A549 (cell line): ENCODE measurements around the gene MAP1LC3A. TPM values are rescaled to one million over a fixed set of nuclear protein-coding genes. Genes with fewer than 3 reads are reported as not detected.

Source experiments
- ATAC-seq, 2 experiments: fragments of 200-7000 bp in 1 of 2; fragments of >200 bp in 1 of 2; cut with Nextera tagmentation in 1 of 2; cut with Tn5 transposase in 1 of 2; 3 replicates each; pipeline versions ENCODE4 v1.8.0 to v1.9.1; 2018 to 2020; ENCODE audit warnings: mild to moderate bottlenecking in 1 of 2, moderate library complexity in 1 of 2
- CTCF ChIA-PET: fragments of 300-600 bp; sonication (Branson Sonifier 250); formaldehyde crosslinking; extraction: SDS; loops from one replicate; lab custom pipeline; 2021; ENCODE audit warnings: antibody characterized with exemption, inconsistent platforms; lab: Yijun Ruan, JAX
- POLR2A ChIA-PET: fragments of 350-600 bp; formaldehyde crosslinking; extraction: SDS; loops from one replicate; lab custom pipeline; 2021; ENCODE audit warnings: antibody characterized with exemption, inconsistent platforms; lab: Yijun Ruan, JAX
- DNase-seq, 2 experiments: peaks; one replicate each; pipeline versions ENCODE4 v3.0.0 to v3.0.0-alpha.2; 2011 to 2016; ENCODE audit warnings: low read depth in 1 of 2, low spot score in 1 of 2
- FAIRE-seq: peaks from 2 replicates; lab custom pipeline; 2011; peaks lifted over from hg19 to GRCh38; lab: Jason Lieb, UNC
- H3K27ac ChIP-seq, 2 experiments: fragments of >200 bp; sonication (Bioruptor Twin); formaldehyde crosslinking; 3 replicates each; pipeline ENCODE4 v1.5.1; 2016 to 2017
- H3K4me1 ChIP-seq: fragments of >200 bp; sonication (Bioruptor Twin); formaldehyde crosslinking; 3 replicates; pipeline ENCODE4 v1.6.1; 2016
- H3K4me2 ChIP-seq: fragments of >200 bp; sonication (Bioruptor Twin); formaldehyde crosslinking; 3 replicates; pipeline ENCODE4 v1.6.1; 2016
- H3K4me3 ChIP-seq: fragments of >200 bp; sonication (Bioruptor Twin); formaldehyde crosslinking; 3 replicates; pipeline ENCODE4 v1.5.1; 2016
- H3K9me3 ChIP-seq: fragments of >200 bp; sonication (Bioruptor Twin); formaldehyde crosslinking; 3 replicates; pipeline ENCODE4 v1.6.1; 2016
- CHD2 ChIP-seq: fragments of 150-350 bp; IDR thresholded peaks from 2 replicates; pipeline ENCODE4 v1.6.1; 2014; ENCODE audit warnings: low read length; ENCODE audit not compliant: partially characterized antibody
- CHD4 ChIP-seq: fragments of 200-600 bp; sonication (generic); IDR thresholded peaks from 2 replicates; pipeline ENCODE4 v1.6.1; 2016; ENCODE audit warnings: antibody characterized with exemption, mild to moderate bottlenecking, borderline replicate concordance
- EHMT2 ChIP-seq: fragments of 200-600 bp; sonication (generic); IDR thresholded peaks from 2 replicates; pipeline ENCODE4 v1.6.1; 2016; ENCODE audit warnings: antibody characterized with exemption, low read depth, mild to moderate bottlenecking, moderate library complexity
- EP300 ChIP-seq, 2 experiments: fragments of >200 bp; sonication (Bioruptor Twin); formaldehyde crosslinking; IDR thresholded peaks; 2 replicates in 1 of 2; 3 replicates in 1 of 2; pipeline ENCODE4 v1.6.1; 2016 to 2017
- ESRRA ChIP-seq: fragments of 150-350 bp; IDR thresholded peaks from 2 replicates; pipeline ENCODE4 v1.6.1; 2014; ENCODE audit warnings: mild to moderate bottlenecking, low read length, borderline replicate concordance
- FOSL2 ChIP-seq, 2 experiments: fragments of 450-650 bp in 1 of 2; fragments of >200 bp in 1 of 2; sonication (Bioruptor Twin) in 1 of 2; formaldehyde crosslinking; IDR thresholded peaks; 2 replicates each; pipeline versions ENCODE4 v1.5.0 to v1.6.1; 2016 to 2020; ENCODE audit warnings: mild to moderate bottlenecking in 1 of 2, moderate library complexity in 1 of 2
- HMGXB4 ChIP-seq: fragments of 250-450 bp; sonication (Bioruptor Pico); IDR thresholded peaks from 2 replicates; pipeline ENCODE4 v1.5.0; 2021; ENCODE audit warnings: mild to moderate bottlenecking, moderate library complexity, borderline replicate concordance
- HOXB5 ChIP-seq: fragments of 250-450 bp; sonication (Bioruptor Pico); IDR thresholded peaks from 2 replicates; pipeline ENCODE4 v1.5.0; 2020; ENCODE audit warnings: mild to moderate bottlenecking, moderate library complexity
- MAZ ChIP-seq: fragments of 150-350 bp; IDR thresholded peaks from 2 replicates; pipeline ENCODE4 v1.6.1; 2014; ENCODE audit warnings: antibody characterized with exemption, low read depth, low read length, borderline replicate concordance
- NR3C1 ChIP-seq: fragments of >200 bp; sonication (Bioruptor Twin); formaldehyde crosslinking; IDR thresholded peaks from 3 replicates; pipeline ENCODE4 v1.6.1; 2017
- RAD21 ChIP-seq, 2 experiments: fragments of >200 bp in 1 of 2; sonication (Bioruptor Twin) in 1 of 2; formaldehyde crosslinking in 1 of 2; IDR thresholded peaks in 1 of 2; conservative IDR thresholded peaks in 1 of 2; 2 replicates in 1 of 2; 3 replicates in 1 of 2; pipeline ENCODE4 v1.6.1; 2012 to 2018; ENCODE audit warnings: inconsistent platforms in 1 of 2
- RNF2 ChIP-seq: fragments of 200-600 bp; sonication (generic); IDR thresholded peaks from 2 replicates; pipeline ENCODE4 v1.6.1; 2016; ENCODE audit warnings: low read depth, mild to moderate bottlenecking, antibody characterized with exemption, moderate library complexity, borderline replicate concordance
- SREBF2 ChIP-seq: fragments of 450-650 bp; IDR thresholded peaks from 2 replicates; pipeline ENCODE4 v1.6.1; 2014; ENCODE audit warnings: mild to moderate bottlenecking, moderate library complexity
- TP53 ChIP-seq: fragments of 250-450 bp; sonication (Bioruptor Pico); IDR thresholded peaks from 2 replicates; pipeline ENCODE4 v1.5.0; 2021; ENCODE audit warnings: mild to moderate bottlenecking, moderate library complexity
- USF2 ChIP-seq: fragments of 450-650 bp; IDR thresholded peaks from 2 replicates; pipeline ENCODE4 v1.6.1; 2014; ENCODE audit warnings: antibody characterized with exemption
- ZC3H11A ChIP-seq: fragments of 450-650 bp; IDR thresholded peaks from 2 replicates; pipeline ENCODE4 v1.6.1; 2014; ENCODE audit warnings: antibody characterized with exemption, mild to moderate bottlenecking
- ZFP36 ChIP-seq: fragments of 450-650 bp; IDR thresholded peaks from 2 replicates; pipeline ENCODE4 v1.6.1; 2014; ENCODE audit warnings: borderline replicate concordance; ENCODE audit not compliant: partially characterized antibody
- ZSCAN20 ChIP-seq: fragments of 250-450 bp; sonication (Bioruptor Pico); IDR thresholded peaks from 2 replicates; pipeline ENCODE4 v1.8.0; 2022; ENCODE audit warnings: mild to moderate bottlenecking, moderate library complexity
- WGBS: methylation state at CpG from one replicate; pipeline ENCODE4 v1.1.6; 2017; ENCODE audit errors: missing lambda C conversion rate; 5-methylcytosine and 5-hydroxymethylcytosine counted together
- polyA plus RNA-seq, 4 experiments: library from polyadenylated mRNA; depleted of rRNA in 3 of 4; stranded (reverse); fragments of >200 nt; fragmentation: RNase III in 1 of 4; extraction: RNeasy Plus Mini Kit Qiagen cat#74134 plus additional on column Dnase treatment in 1 of 4; gene quantifications; 2 replicates in 3 of 4; 3 replicates in 1 of 4; pipeline ENCODE4 v1.2.3, GENCODE V29; 2011 to 2017
- TF ChIP-seq, protein P1 (sequence below): fragments of >200 bp; sonication (Bioruptor Twin); formaldehyde crosslinking; IDR thresholded peaks from 2 replicates; pipeline ENCODE4 v1.6.1; 2016
- TF ChIP-seq, protein P2 (sequence below): fragments of 150-350 bp; IDR thresholded peaks from 2 replicates; pipeline ENCODE4 v1.6.1; 2014; ENCODE audit warnings: low read depth, mild to moderate bottlenecking, low read length
- TF ChIP-seq, protein P3 (sequence below): fragments of 250-450 bp; sonication (Bioruptor Pico); IDR thresholded peaks from 2 replicates; pipeline ENCODE4 v1.5.0; 2020; ENCODE audit warnings: low read depth, mild to moderate bottlenecking, moderate library complexity
- TF ChIP-seq, protein P4 (sequence below): IDR thresholded peaks from 2 replicates; pipeline ENCODE4 v1.6.1; 2012; ENCODE audit warnings: low read depth, borderline replicate concordance

The MAP1LC3A gene
- polyA plus RNA-seq, 2 of the 4 experiments (the other 2 are of a cell fraction) = 4.3 to 15.7 TPM

DNA sequence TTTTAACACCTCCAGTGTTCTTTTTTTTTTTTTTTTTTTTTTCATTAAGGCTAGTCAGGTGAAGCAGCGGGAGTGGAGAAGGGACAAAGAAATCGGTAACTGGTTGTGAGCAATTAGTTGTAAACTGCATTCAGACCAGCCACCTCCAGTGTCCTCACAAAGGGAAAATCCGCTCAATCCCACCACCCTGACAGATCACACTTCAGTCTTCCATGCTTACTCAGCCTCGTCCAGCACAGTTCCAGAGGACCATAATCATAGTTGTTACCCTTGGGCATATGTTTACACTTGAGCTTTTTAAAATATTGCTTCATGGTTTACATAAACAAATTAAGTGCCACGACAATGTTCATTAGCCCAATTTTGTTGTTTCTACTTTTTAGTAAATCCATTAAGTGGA is 32.1 kb upstream of the MAP1LC3A start:
- no peak for FAIRE-seq
- DNase-seq = no peak
- no peak for TF ChIP-seq EHMT2
- no peak for TF ChIP-seq FOSL2 (IDR thresholded peaks at IDR 0.05)
- no peak for TF ChIP-seq FOSL2 (CRISPR knock-in tag; IDR thresholded peaks at IDR 0.05)
- 56% methylated on average over 5 of the region's 5 CpGs for WGBS
- peaks cover 55% of the 10 kb centered on the region for H3K4me1 ChIP-seq
- no peaks in the 10 kb centered on the region for H3K9me3 ChIP-seq
- CTCF ChIA-PET = interaction anchor here (1.0 to 7.4 kb wide), 8 partner anchors 13 to 336 kb away, joined by 3 to 106 read pairs (median 4); no protein-coding TSS in a partner anchor
- peak overlapping the region; percentile 67 to 83 for H3K27ac ChIP-seq
- H3K4me3 ChIP-seq = 0 out of 3 replicates have a peak overlapping the region, but pooled peaks have one; percentile 19
- POLR2A ChIA-PET = interaction anchor here (1.4 to 1.8 kb wide), 2 partner anchors 10 to 32 kb away, joined by 4 to 12 read pairs; partner anchors contain the start of genes DYNLRB1 and MAP1LC3A
- H3K4me2 ChIP-seq = peak overlapping the region; percentile 76
- ATAC-seq = no peak

GRCh38 chr20:34527016-34527415 is 31.5 kb upstream of the MAP1LC3A start:
- peaks cover 55% of the 10 kb centered on the region for H3K4me1 ChIP-seq
- H3K4me2 ChIP-seq = peak overlapping the region; percentile 76
- H3K9me3 ChIP-seq = no peaks in the 10 kb centered on the region
- ChIA-PET POLR2A (interaction anchor here (1.8 kb wide), 1 partner anchor 32 kb away, joined by 4 read pairs; the partner anchor contains the start of gene MAP1LC3A), CTCF (interaction anchor here (0.6 to 7.4 kb wide), 9 partner anchors 10 to 484 kb away, joined by 3 to 106 read pairs (median 3); no protein-coding TSS in a partner anchor)
- 92% methylated on average over 10 of the region's 10 CpGs for WGBS
- no peak for DNase-seq
- no peak for ATAC-seq
- no peak for FAIRE-seq
- no peak overlapping the region for H3K4me3 ChIP-seq
- TF ChIP-seq RNF2 (no peak), ZFP36 (no peak), CHD4 (no peak), HOXB5 (CRISPR knock-in tag) (no peak), HMGXB4 (CRISPR knock-in tag) (no peak), ZC3H11A (no peak), NR3C1 (no peak), RAD21 (conservative IDR thresholded peaks at IDR 0.05 in 1 of 2, IDR thresholded peaks at IDR 0.05 in 1 of 2) (no peak), SREBF2 (no peak), MAZ (no peak), ESRRA (no peak), EP300 (IDR thresholded peaks at IDR 0.05) (no peak), ZSCAN20 (no peak), TP53 (no peak), USF2 (no peak), CHD2 (no peak)
- TF ChIP-seq, protein P1, sequence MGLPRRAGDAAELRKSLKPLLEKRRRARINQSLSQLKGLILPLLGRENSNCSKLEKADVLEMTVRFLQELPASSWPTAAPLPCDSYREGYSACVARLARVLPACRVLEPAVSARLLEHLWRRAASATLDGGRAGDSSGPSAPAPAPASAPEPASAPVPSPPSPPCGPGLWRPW = no peak
- TF ChIP-seq, protein P2, sequence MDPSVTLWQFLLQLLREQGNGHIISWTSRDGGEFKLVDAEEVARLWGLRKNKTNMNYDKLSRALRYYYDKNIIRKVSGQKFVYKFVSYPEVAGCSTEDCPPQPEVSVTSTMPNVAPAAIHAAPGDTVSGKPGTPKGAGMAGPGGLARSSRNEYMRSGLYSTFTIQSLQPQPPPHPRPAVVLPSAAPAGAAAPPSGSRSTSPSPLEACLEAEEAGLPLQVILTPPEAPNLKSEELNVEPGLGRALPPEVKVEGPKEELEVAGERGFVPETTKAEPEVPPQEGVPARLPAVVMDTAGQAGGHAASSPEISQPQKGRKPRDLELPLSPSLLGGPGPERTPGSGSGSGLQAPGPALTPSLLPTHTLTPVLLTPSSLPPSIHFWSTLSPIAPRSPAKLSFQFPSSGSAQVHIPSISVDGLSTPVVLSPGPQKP = no peak
- TF ChIP-seq, protein P3, sequence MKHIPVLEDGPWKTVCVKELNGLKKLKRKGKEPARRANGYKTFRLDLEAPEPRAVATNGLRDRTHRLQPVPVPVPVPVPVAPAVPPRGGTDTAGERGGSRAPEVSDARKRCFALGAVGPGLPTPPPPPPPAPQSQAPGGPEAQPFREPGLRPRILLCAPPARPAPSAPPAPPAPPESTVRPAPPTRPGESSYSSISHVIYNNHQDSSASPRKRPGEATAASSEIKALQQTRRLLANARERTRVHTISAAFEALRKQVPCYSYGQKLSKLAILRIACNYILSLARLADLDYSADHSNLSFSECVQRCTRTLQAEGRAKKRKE = no peak
- TF ChIP-seq, protein P4, sequence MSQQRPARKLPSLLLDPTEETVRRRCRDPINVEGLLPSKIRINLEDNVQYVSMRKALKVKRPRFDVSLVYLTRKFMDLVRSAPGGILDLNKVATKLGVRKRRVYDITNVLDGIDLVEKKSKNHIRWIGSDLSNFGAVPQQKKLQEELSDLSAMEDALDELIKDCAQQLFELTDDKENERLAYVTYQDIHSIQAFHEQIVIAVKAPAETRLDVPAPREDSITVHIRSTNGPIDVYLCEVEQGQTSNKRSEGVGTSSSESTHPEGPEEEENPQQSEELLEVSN = no peak
- peak overlapping the region; percentile 67 to 83; a peak in 5 of 6 replicates for H3K27ac ChIP-seq
